ENCODE measurements around the gene SLC37A1.

GRCh38 chr21:42580793-42581321, 67.2 kb downstream of the SLC37A1 start:
- TF ChIP-seq CTCF (IDR thresholded peaks at IDR 0.05 in 2 of 3, conservative IDR thresholded peaks at IDR 0.05 in 1 of 3; ENCODE audit: borderline replicate concordance in 1 of 3, insufficient read depth in 1 of 3, low read depth in 2 of 3, low read length in 2 of 3) (no peak), POLR2A (IDR thresholded peaks at IDR 0.05; ENCODE audit: borderline replicate concordance, extremely low read depth, insufficient read depth, insufficient read length) (no peak), EZH2phosphoT487 (IDR thresholded peaks at IDR 0.05; ENCODE audit: borderline replicate concordance) (no peak), ELF1 (IDR thresholded peaks at IDR 0.05; ENCODE audit: borderline replicate concordance, low read depth) (no peak), REST (IDR thresholded peaks at IDR 0.05; ENCODE audit: low read depth) (no peak), POLR2AphosphoS5 (IDR thresholded peaks at IDR 0.05; ENCODE audit: low read depth, low read length) (no peak), RAD21 (IDR thresholded peaks at IDR 0.05; ENCODE audit: low read depth) (no peak), CEBPB (IDR thresholded peaks at IDR 0.05; ENCODE audit: low read depth) (no peak)

All from HCT116 (cell line).